GM19468 (cell line): Measurements from ENCODE around the gene PRSS53.

ENCODE experiments used
- ATAC-seq: cut with Tn5 transposase; IDR thresholded peaks from one replicate; pipeline ENCODE4 v1.9.1; 2021; ENCODE audit warnings: mild to moderate bottlenecking, moderate library complexity, moderate number of reproducible peaks; ENCODE audit not compliant: unreplicated experiment; ENCODE audit errors: extremely low read depth

The PRSS53 gene

GRCh38 chr16:31099860-31100638 is 11.3 kb upstream of the PRSS53 start:
- ATAC-seq: no peak

GRCh38 chr16:31094424-31095120 is 5.8 kb upstream of the PRSS53 start, which contains the start of gene VKORC1:
Gene VKORC1, minus strand, starts transcription at chr16:31094797. Its CDS starts 68 bp downstream, at chr16:31094729.
- ATAC-seq: peak; percentile 60

- no peak for ATAC-seq
Measured at GRCh38 chr16:31094088-31094423, 5.3 kb upstream of the PRSS53 start.

- no peak for ATAC-seq
Measured at GRCh38 chr16:31093132-31093703, 4.5 kb upstream of the PRSS53 start.

- ATAC-seq: no peak
Measured at GRCh38 chr16:31092330-31092729, 3.6 kb upstream of the PRSS53 start.

- ATAC-seq: no peak
Measured at GRCh38 chr16:31090540-31090939, 1.8 kb upstream of the PRSS53 start.

- no peak for ATAC-seq
Measured at GRCh38 chr16:31089199-31089598, 456 bp upstream of the PRSS53 start.

GRCh38 chr16:31087971-31088370 is 772 bp downstream of the PRSS53 start:
- no peak for ATAC-seq

- ATAC-seq: no peak
Measured at GRCh38 chr16:31087481-31087880, 1.3 kb downstream of the PRSS53 start.

GRCh38 chr16:31086629-31086906 is 2.2 kb downstream of the PRSS53 start:
- no peak for ATAC-seq

GRCh38 chr16:31085873-31086628 is 2.7 kb downstream of the PRSS53 start:
- ATAC-seq: no peak

GRCh38 chr16:31085411-31085810 is 3.3 kb downstream of the PRSS53 start:
- ATAC-seq: no peak

GRCh38 chr16:31084584-31085302 is 4.0 kb downstream of the PRSS53 start:
- no peak for ATAC-seq

- no peak for ATAC-seq
Measured at GRCh38 chr16:31083981-31084380, 4.8 kb downstream of the PRSS53 start.

- ATAC-seq: no peak
Measured at GRCh38 chr16:31083556-31083955, 5.2 kb downstream of the PRSS53 start.

- no peak for ATAC-seq
Measured at GRCh38 chr16:31083081-31083480, 5.7 kb downstream of the PRSS53 start.

GRCh38 chr16:31082368-31083045 is 6.2 kb downstream of the PRSS53 start:
- ATAC-seq: no peak

- ATAC-seq: no peak
Measured at GRCh38 chr16:31081428-31082351, 7.1 kb downstream of the PRSS53 start.
